ENCODE results near the gene CACNA1I.

CACNA1I gene

DNA sequence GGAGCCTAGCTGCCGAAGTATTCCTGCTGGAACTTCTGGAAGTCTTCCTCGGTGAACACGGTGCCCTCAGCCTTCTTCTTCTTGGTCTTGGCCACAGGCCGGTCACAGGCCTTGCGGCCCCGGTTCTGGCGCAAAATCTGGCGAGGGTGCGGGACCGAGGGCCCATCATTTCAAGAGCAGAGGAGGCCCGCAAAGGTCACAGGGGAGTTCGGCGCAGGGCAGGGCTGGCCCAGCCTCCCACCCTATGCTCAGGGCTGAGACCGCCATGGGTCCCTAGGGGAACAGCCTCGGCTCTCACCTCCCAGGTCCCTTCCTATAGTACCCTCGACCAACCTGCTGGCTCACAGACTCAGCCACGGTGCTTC is 41.1 kb upstream of the CACNA1I start:
- no peak for TF ChIP-seq CREB1 (IDR thresholded peaks at IDR 0.05; ENCODE audit: low read depth)
- no peak for TF ChIP-seq MAX (IDR thresholded peaks at IDR 0.05)
- no peak for TF ChIP-seq TEAD4 (IDR thresholded peaks at IDR 0.05)
- TF ChIP-seq YY1 (IDR thresholded peaks at IDR 0.05; ENCODE audit: low read depth), result no peak
- no peak for TF ChIP-seq ZBTB7A (IDR thresholded peaks at IDR 0.05; ENCODE audit: low read depth)
- TF ChIP-seq EGR1 (IDR thresholded peaks at IDR 0.05), result no peak
- no peak for TF ChIP-seq TAF1 (IDR thresholded peaks at IDR 0.05; ENCODE audit: low read depth)

- TF ChIP-seq USF1 (IDR thresholded peaks at IDR 0.05) (no peak), CREB1 (IDR thresholded peaks at IDR 0.05; ENCODE audit: low read depth) (no peak), EP300 (IDR thresholded peaks at IDR 0.05; ENCODE audit: borderline replicate concordance) (no peak), ZBTB7A (IDR thresholded peaks at IDR 0.05; ENCODE audit: low read depth) (no peak), MAX (IDR thresholded peaks at IDR 0.05) (no peak), RAD21 (IDR thresholded peaks at IDR 0.05; ENCODE audit: low read depth) (no peak), CEBPB (IDR thresholded peaks at IDR 0.05) (no peak), TCF12 (IDR thresholded peaks at IDR 0.05; ENCODE audit: low read depth) (no peak), TAF1 (IDR thresholded peaks at IDR 0.05; ENCODE audit: low read depth) (no peak), EGR1 (IDR thresholded peaks at IDR 0.05) (no peak), NFIC (IDR thresholded peaks at IDR 0.05) (no peak), TEAD4 (IDR thresholded peaks at IDR 0.05) (no peak), FOXM1 (IDR thresholded peaks at IDR 0.05; ENCODE audit: borderline replicate concordance, low read depth) (no peak), YY1 (IDR thresholded peaks at IDR 0.05; ENCODE audit: low read depth) (no peak), REST (IDR thresholded peaks at IDR 0.05; ENCODE audit: low read depth) (no peak)
Measured at GRCh38 chr22:39530116-39530515, 40.4 kb upstream of the CACNA1I start.

DNA sequence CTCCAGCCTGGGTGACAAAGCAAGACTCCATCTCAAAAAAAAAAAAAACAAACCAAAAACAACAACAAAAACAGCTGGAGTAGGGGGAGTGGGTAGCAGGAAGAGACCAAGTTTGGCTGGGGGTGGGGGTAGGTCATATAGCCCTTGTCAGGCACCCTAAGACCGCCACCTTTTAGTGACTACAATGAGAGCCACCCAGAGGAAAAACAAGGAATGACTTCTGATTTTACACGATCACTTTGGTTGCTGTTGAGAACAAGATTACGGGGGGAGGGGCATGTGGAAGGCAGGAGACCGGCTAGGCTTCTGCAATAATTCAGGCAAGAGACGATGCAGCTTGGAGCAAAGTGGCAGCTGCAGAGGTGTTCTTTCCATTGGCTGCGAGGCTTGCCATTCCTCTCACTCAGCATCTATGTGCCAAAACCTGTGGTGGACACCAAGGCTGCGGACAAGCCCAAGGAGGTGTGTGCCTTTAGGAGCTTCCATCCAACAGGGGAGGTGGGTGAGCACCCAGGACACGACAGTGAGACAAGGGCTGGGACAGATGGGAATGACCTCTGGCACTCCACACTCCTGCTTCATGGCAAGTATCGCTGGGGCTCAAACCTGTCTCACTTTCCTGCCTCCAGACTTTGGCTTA is 39.7 kb upstream of the CACNA1I start:
- TF ChIP-seq EGR1 (IDR thresholded peaks at IDR 0.05), result no peak

- peak; percentile 87; the same call in 1 of the 2 replicates for TF ChIP-seq MAX (IDR thresholded peaks at IDR 0.05)
- TF ChIP-seq CEBPB (IDR thresholded peaks at IDR 0.05), result peak; percentile 47; the same call in 1 of the 2 replicates
- peak; percentile 43 for TF ChIP-seq NFIC (IDR thresholded peaks at IDR 0.05)
- peak; percentile 84 for TF ChIP-seq TAF1 (IDR thresholded peaks at IDR 0.05; ENCODE audit: low read depth)
- TF ChIP-seq RAD21 (IDR thresholded peaks at IDR 0.05; ENCODE audit: low read depth), result no peak
- TF ChIP-seq FOXM1 (IDR thresholded peaks at IDR 0.05; ENCODE audit: borderline replicate concordance, low read depth), result no peak
- no peak for TF ChIP-seq CREB1 (IDR thresholded peaks at IDR 0.05; ENCODE audit: low read depth)
- peak; percentile 91 for TF ChIP-seq YY1 (IDR thresholded peaks at IDR 0.05; ENCODE audit: low read depth)
- TF ChIP-seq ZBTB7A (IDR thresholded peaks at IDR 0.05; ENCODE audit: low read depth), result peak; percentile 96
- TF ChIP-seq EGR1 (IDR thresholded peaks at IDR 0.05), result peak; percentile 27; the same call in 1 of the 2 replicates
- TF ChIP-seq EP300 (IDR thresholded peaks at IDR 0.05; ENCODE audit: borderline replicate concordance), result peak; percentile 48; the same call in 1 of the 2 replicates
- no peak for TF ChIP-seq REST (IDR thresholded peaks at IDR 0.05; ENCODE audit: low read depth)
- TF ChIP-seq TEAD4 (IDR thresholded peaks at IDR 0.05), result no peak
- TF ChIP-seq TCF12 (IDR thresholded peaks at IDR 0.05; ENCODE audit: low read depth), result peak; percentile 69; the same call in 1 of the 2 replicates
- TF ChIP-seq USF1 (IDR thresholded peaks at IDR 0.05), result peak; percentile 58
Measured at GRCh38 chr22:39532215-39533073, 38.1 kb upstream of the CACNA1I start, which contains the start of gene RPS19BP1. RPS19BP1 (minus strand) TSS chr22:39532748; CDS start chr22:39532738, 10 bp downstream.

DNA sequence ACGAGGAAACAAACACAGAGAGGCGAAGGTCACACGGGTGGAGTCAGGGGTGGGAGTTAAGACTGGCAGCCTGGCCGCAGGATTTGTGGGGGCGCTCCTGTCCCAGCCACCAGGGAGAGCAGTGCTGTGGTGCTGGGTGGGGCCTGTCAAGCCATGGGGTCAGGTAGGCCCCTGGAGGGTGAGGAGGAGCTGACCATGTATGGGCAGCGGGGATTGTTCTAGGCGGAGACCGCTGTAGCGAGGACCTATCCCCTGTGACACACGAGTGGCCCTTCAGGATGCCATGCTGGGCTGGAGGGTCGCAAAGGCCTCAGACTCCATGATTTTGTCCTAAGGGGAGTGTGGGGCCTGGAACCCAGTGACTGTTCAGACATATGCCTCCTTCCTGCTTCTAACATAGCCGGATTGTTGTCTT is 36.5 kb upstream of the CACNA1I start:
- TF ChIP-seq CEBPB (IDR thresholded peaks at IDR 0.05) (no peak), ZBTB7A (IDR thresholded peaks at IDR 0.05; ENCODE audit: low read depth) (no peak), TEAD4 (IDR thresholded peaks at IDR 0.05) (no peak), USF1 (IDR thresholded peaks at IDR 0.05) (no peak), YY1 (IDR thresholded peaks at IDR 0.05; ENCODE audit: low read depth) (no peak), MAX (IDR thresholded peaks at IDR 0.05) (no peak), FOXM1 (IDR thresholded peaks at IDR 0.05; ENCODE audit: borderline replicate concordance, low read depth) (no peak), EP300 (IDR thresholded peaks at IDR 0.05; ENCODE audit: borderline replicate concordance) (no peak), NFIC (IDR thresholded peaks at IDR 0.05) (no peak), EGR1 (IDR thresholded peaks at IDR 0.05) (no peak), RAD21 (IDR thresholded peaks at IDR 0.05; ENCODE audit: low read depth) (no peak), CREB1 (IDR thresholded peaks at IDR 0.05; ENCODE audit: low read depth) (no peak), TAF1 (IDR thresholded peaks at IDR 0.05; ENCODE audit: low read depth) (no peak), REST (IDR thresholded peaks at IDR 0.05; ENCODE audit: low read depth) (no peak), TCF12 (IDR thresholded peaks at IDR 0.05; ENCODE audit: low read depth) (no peak)

Data from Ishikawa (cell line).